ENCODE data around the gene SLC17A4.

DNA sequence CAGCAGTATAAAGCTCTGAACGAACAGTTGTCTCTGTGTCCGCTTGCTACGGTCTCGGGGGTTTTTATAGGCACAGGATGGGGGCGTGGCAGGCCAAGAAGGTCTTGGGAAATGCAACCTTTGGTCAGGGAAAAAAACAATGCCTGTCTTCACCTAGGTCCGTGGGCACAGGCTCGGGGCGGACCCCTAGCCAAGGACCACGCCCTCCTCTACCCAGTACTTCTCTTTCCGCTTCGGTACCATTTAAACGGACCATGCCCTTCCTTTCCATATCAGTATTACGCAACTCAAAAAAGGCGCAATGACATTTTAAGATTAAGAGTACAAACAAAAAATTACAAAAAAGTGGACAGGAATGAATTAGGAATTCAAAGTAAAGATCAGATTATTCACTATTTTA lies 44.3 kb upstream of the SLC17A4 start:
- TF ChIP-seq, protein P1, sequence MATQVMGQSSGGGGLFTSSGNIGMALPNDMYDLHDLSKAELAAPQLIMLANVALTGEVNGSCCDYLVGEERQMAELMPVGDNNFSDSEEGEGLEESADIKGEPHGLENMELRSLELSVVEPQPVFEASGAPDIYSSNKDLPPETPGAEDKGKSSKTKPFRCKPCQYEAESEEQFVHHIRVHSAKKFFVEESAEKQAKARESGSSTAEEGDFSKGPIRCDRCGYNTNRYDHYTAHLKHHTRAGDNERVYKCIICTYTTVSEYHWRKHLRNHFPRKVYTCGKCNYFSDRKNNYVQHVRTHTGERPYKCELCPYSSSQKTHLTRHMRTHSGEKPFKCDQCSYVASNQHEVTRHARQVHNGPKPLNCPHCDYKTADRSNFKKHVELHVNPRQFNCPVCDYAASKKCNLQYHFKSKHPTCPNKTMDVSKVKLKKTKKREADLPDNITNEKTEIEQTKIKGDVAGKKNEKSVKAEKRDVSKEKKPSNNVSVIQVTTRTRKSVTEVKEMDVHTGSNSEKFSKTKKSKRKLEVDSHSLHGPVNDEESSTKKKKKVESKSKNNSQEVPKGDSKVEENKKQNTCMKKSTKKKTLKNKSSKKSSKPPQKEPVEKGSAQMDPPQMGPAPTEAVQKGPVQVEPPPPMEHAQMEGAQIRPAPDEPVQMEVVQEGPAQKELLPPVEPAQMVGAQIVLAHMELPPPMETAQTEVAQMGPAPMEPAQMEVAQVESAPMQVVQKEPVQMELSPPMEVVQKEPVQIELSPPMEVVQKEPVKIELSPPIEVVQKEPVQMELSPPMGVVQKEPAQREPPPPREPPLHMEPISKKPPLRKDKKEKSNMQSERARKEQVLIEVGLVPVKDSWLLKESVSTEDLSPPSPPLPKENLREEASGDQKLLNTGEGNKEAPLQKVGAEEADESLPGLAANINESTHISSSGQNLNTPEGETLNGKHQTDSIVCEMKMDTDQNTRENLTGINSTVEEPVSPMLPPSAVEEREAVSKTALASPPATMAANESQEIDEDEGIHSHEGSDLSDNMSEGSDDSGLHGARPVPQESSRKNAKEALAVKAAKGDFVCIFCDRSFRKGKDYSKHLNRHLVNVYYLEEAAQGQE (IDR thresholded peaks at IDR 0.05; ENCODE audit: unreplicated experiment) = no peak
- TF ChIP-seq, protein P2, sequence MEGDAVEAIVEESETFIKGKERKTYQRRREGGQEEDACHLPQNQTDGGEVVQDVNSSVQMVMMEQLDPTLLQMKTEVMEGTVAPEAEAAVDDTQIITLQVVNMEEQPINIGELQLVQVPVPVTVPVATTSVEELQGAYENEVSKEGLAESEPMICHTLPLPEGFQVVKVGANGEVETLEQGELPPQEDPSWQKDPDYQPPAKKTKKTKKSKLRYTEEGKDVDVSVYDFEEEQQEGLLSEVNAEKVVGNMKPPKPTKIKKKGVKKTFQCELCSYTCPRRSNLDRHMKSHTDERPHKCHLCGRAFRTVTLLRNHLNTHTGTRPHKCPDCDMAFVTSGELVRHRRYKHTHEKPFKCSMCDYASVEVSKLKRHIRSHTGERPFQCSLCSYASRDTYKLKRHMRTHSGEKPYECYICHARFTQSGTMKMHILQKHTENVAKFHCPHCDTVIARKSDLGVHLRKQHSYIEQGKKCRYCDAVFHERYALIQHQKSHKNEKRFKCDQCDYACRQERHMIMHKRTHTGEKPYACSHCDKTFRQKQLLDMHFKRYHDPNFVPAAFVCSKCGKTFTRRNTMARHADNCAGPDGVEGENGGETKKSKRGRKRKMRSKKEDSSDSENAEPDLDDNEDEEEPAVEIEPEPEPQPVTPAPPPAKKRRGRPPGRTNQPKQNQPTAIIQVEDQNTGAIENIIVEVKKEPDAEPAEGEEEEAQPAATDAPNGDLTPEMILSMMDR (conservative IDR thresholded peaks at IDR 0.05; ENCODE audit: low read depth in 2 of 2) = no peak

Data from GM23338 (cell line).